ENCODE data around the gene RHOF.

DNA sequence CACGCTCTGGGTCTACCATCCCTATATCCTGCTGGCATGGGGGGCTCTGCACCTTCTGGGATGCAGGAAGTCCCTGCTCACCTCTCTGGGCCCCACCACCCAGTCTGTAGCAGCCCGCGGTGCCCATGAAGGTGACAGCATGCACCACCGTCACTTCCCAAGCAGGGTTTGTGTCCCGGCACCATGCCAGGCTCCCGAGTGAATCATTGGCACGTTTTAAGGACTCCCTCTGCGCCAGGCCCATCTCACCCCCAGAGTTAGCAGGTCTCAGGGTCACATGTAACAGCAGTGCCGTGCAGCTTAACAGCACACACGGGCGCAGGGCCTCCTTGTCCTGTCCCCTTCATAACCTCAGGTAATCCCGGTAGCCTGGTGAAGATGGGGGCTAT is 30.2 kb upstream of the RHOF start:
- TF ChIP-seq, protein P1, sequence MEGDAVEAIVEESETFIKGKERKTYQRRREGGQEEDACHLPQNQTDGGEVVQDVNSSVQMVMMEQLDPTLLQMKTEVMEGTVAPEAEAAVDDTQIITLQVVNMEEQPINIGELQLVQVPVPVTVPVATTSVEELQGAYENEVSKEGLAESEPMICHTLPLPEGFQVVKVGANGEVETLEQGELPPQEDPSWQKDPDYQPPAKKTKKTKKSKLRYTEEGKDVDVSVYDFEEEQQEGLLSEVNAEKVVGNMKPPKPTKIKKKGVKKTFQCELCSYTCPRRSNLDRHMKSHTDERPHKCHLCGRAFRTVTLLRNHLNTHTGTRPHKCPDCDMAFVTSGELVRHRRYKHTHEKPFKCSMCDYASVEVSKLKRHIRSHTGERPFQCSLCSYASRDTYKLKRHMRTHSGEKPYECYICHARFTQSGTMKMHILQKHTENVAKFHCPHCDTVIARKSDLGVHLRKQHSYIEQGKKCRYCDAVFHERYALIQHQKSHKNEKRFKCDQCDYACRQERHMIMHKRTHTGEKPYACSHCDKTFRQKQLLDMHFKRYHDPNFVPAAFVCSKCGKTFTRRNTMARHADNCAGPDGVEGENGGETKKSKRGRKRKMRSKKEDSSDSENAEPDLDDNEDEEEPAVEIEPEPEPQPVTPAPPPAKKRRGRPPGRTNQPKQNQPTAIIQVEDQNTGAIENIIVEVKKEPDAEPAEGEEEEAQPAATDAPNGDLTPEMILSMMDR (IDR thresholded peaks at IDR 0.05) = no peak
- TF ChIP-seq POLR2A (IDR thresholded peaks at IDR 0.05) = no peak

All from adrenal gland (tissue), 5 donors.